22Rv1 (cell line): ENCODE data around the gene NFIX.
"Not testable (repeated sequence)": the region's sequence is repeated elsewhere in the genome, so short reads cannot be mapped to it uniquely, and the experiment has no call there.

Experiments used
- H3K27ac ChIP-seq: fragments of 450-650 bp; 2 replicates; pipeline ENCODE4 v1.5.1; 2017
- CTCF ChIP-seq: fragments of 450-650 bp; IDR thresholded peaks from 2 replicates; pipeline ENCODE4 v1.5.1; 2017; ENCODE audit warnings: mild to moderate bottlenecking
- ZFX ChIP-seq: fragments of 450-650 bp; IDR thresholded peaks from 2 replicates; pipeline ENCODE4 v1.6.1; 2017; ENCODE audit warnings: antibody characterized with exemption, borderline replicate concordance

NFIX gene

GRCh38 chr19:12965812-12966135 is 29.5 kb upstream of the NFIX start:
- TF ChIP-seq ZFX = no peak
- no peak for TF ChIP-seq CTCF
- H3K27ac ChIP-seq = peak overlapping the region; percentile 68

- H3K27ac ChIP-seq = no peak overlapping the region
- TF ChIP-seq ZFX (no peak), CTCF (no peak)
These were observed 27.4 kb upstream of the NFIX start for GRCh38 chr19:12967907-12968306.

- no peak within 1 kb of the TSS for H3K27ac ChIP-seq
- TF ChIP-seq ZFX (no peak), CTCF (no peak)
These were observed 25.8 kb upstream of the NFIX start, which contains the start of gene DAND5 for GRCh38 chr19:12969292-12969988. Gene DAND5 (plus strand): TSS chr19:12969576. CDS start chr19:12969661, 85 bp downstream.

GRCh38 chr19:12970070-12970820 is 25.0 kb upstream of the NFIX start:
- no peak overlapping the region for H3K27ac ChIP-seq
- no peak for TF ChIP-seq ZFX

- TF ChIP-seq CTCF (no peak), ZFX (no peak)
- no peak overlapping the region for H3K27ac ChIP-seq
These were observed 22.0 kb upstream of the NFIX start for GRCh38 chr19:12973236-12973635.

GRCh38 chr19:12974301-12975220 is 20.7 kb upstream of the NFIX start:
- TF ChIP-seq CTCF = no peak
- no peak overlapping the region for H3K27ac ChIP-seq

- TF ChIP-seq ZFX = no peak
- TF ChIP-seq CTCF = no peak
- no peak overlapping the region for H3K27ac ChIP-seq
These were observed 20.0 kb upstream of the NFIX start for GRCh38 chr19:12975221-12975741.

GRCh38 chr19:12976109-12976508 is 19.2 kb upstream of the NFIX start:
- H3K27ac ChIP-seq = not testable (repeated sequence)
